ENCODE results near the gene RPS15.
"Not testable (repeated sequence)": the region's sequence is repeated elsewhere in the genome, so short reads cannot be mapped to it uniquely, and the experiment has no call there.

Gene RPS15

GRCh38 chr19:1435378-1435989, 2.7 kb upstream of the RPS15 start:
- no peak for DNase-seq (ENCODE audit: low spot score)

- no peak for DNase-seq (ENCODE audit: low spot score)
Measured at GRCh38 chr19:1437609-1438008, 587 bp upstream of the RPS15 start.

- DNase-seq (ENCODE audit: low spot score) = no peak
Measured at GRCh38 chr19:1438933-1439354, 748 bp downstream of the RPS15 start.

GRCh38 chr19:1439525-1440417, 1.6 kb downstream of the RPS15 start:
- DNase-seq (ENCODE audit: low spot score) = not testable (repeated sequence)

- DNase-seq (ENCODE audit: low spot score) = no peak
Measured at GRCh38 chr19:1440418-1440801, 2.2 kb downstream of the RPS15 start.

GRCh38 chr19:1441022-1441426, 2.8 kb downstream of the RPS15 start:
- no peak for DNase-seq (ENCODE audit: low spot score)

- DNase-seq (ENCODE audit: low spot score) = no peak
Measured at GRCh38 chr19:1441677-1442438, 3.7 kb downstream of the RPS15 start.

- peak; percentile 66 for DNase-seq (ENCODE audit: low spot score)
Measured at GRCh38 chr19:1445185-1445931, 7.2 kb downstream of the RPS15 start.

- peak; percentile 47 for DNase-seq (ENCODE audit: low spot score)
Measured at GRCh38 chr19:1445932-1446712, 7.9 kb downstream of the RPS15 start.

GRCh38 chr19:1446713-1447481, 8.7 kb downstream of the RPS15 start:
- no peak for DNase-seq (ENCODE audit: low spot score)

GRCh38 chr19:1447504-1447903, 9.3 kb downstream of the RPS15 start:
- DNase-seq (ENCODE audit: low spot score) = no peak

- no peak for DNase-seq (ENCODE audit: low spot score)
Measured at GRCh38 chr19:1447944-1448343, 9.7 kb downstream of the RPS15 start.

GRCh38 chr19:1449467-1450442, 11.6 kb downstream of the RPS15 start, which contains the start of gene APC2:
TSS of gene APC2 (plus strand) at chr19:1450121. CDS start at chr19:1453002, 2,881 bp downstream.
- peak; percentile 87 for DNase-seq (ENCODE audit: low spot score)

GRCh38 chr19:1450735-1451731, 12.8 kb downstream of the RPS15 start:
- DNase-seq (ENCODE audit: low spot score) = peak; percentile 68

GRCh38 chr19:1451916-1452801, 14.0 kb downstream of the RPS15 start:
- peak; percentile 87 for DNase-seq (ENCODE audit: low spot score)

- DNase-seq (ENCODE audit: low spot score) = no peak
Measured at GRCh38 chr19:1452802-1453524, 14.8 kb downstream of the RPS15 start.

All from globus pallidus (tissue), 1 donor.